CD4-positive, alpha-beta T cell (primary cell): ENCODE results near the gene ABCC6. TPM values are rescaled to one million over a fixed set of nuclear protein-coding genes. Genes with fewer than 3 reads are reported as not detected.

ENCODE experiments used
- ATAC-seq: fragments of 200-7000 bp; cut with Tn5 transposase; one replicate; pipeline ENCODE4 v1.10.0; 2022; ENCODE audit warnings: mild to moderate bottlenecking; ENCODE audit not compliant: poor library complexity
- CTCF ChIA-PET: fragments of 350-600 bp; sonication (Branson Sonifier 250); formaldehyde crosslinking; loops from one replicate; lab custom pipeline; 2021; ENCODE audit warnings: antibody characterized with exemption, inconsistent platforms; lab: Charles Lee
- POLR2A ChIA-PET: fragments of 350-600 bp; sonication (Branson Sonifier 250); formaldehyde crosslinking; loops from one replicate; lab custom pipeline; 2021; ENCODE audit warnings: antibody characterized with exemption, inconsistent platforms; lab: Charles Lee
- DNase-seq, 14 experiments: peaks; one replicate each; pipeline ENCODE4 v3.0.0-alpha.2; 2013 to 2020; ENCODE audit warnings: mixed read lengths in 2 of 14
- H3K27ac ChIP-seq, 2 donors: one replicate each; pipeline versions ENCODE4 v1.5.1 to v1.7.0; 2013; ENCODE audit warnings: low read length in 2 of 2, low read depth in 1 of 2, mild to moderate bottlenecking in 1 of 2
- H3K27me3 ChIP-seq, 2 experiments: 1 replicate in 1 of 2; 2 replicates in 1 of 2; pipeline versions ENCODE4 v1.6.1 to v1.7.0; 2013; ENCODE audit warnings: low read length in 2 of 2, control low read depth in 1 of 2, mild to moderate bottlenecking in 1 of 2, moderate library complexity in 1 of 2; ENCODE audit not compliant: insufficient read depth in 2 of 2, control insufficient read depth in 1 of 2
- H3K36me3 ChIP-seq: one replicate; pipeline ENCODE4 v1.6.1; 2013; ENCODE audit warnings: low read length, control low read depth; ENCODE audit not compliant: insufficient read depth
- H3K4me1 ChIP-seq: one replicate; pipeline ENCODE4 v1.6.1; 2013; ENCODE audit warnings: low read length, control low read depth; ENCODE audit not compliant: insufficient read depth
- H3K4me3 ChIP-seq: one replicate; pipeline ENCODE4 v1.5.1; 2013; ENCODE audit warnings: mild to moderate bottlenecking, low read length, moderate library complexity
- H3K9me3 ChIP-seq, 2 experiments: 1 replicate in 1 of 2; 2 replicates in 1 of 2; pipeline versions ENCODE4 v1.6.1 to v1.7.0; 2013; ENCODE audit warnings: low read length in 2 of 2, mild to moderate bottlenecking in 2 of 2, control low read depth in 1 of 2, moderate library complexity in 1 of 2; ENCODE audit not compliant: control insufficient read depth in 1 of 2, insufficient read depth in 1 of 2
- H3K27ac Mint-ChIP-seq: one replicate; pipeline ENCODE4 v1.8.0; 2020; ENCODE audit warnings: mixed read lengths
- H3K27me3 Mint-ChIP-seq: one replicate; pipeline ENCODE4 v1.8.0; 2021; ENCODE audit warnings: mixed read lengths
- H3K36me3 Mint-ChIP-seq: one replicate; pipeline ENCODE4 v1.8.0; 2021; ENCODE audit warnings: low read depth, mixed read lengths
- H3K4me1 Mint-ChIP-seq: one replicate; pipeline ENCODE4 v1.8.0; 2021; ENCODE audit warnings: low read depth, mixed read lengths
- H3K4me3 Mint-ChIP-seq: one replicate; pipeline ENCODE4 v1.8.0; 2020; ENCODE audit warnings: mild to moderate bottlenecking, mixed read lengths
- H3K9me3 Mint-ChIP-seq: one replicate; pipeline ENCODE4 v1.8.0; 2020; ENCODE audit warnings: mixed read lengths
- intact Hi-C, 2 experiments: fragments of 100-400 bp; cut with DNase I in 1 of 2; cut with micrococcal nuclease in 1 of 2; formaldehyde crosslinking; loops; one replicate each; pipeline versions ENCODE4 v1.15.1 to v1.9.0; 2023 to 2025; cut with DNase I, micrococcal nuclease
- total RNA-seq, 174 experiments: library from RNA in 2 of 174; stranded (reverse) in 2 of 174; gene quantifications; one replicate each; pipeline ENCODE4 v1.2.3 and lab custom pipeline; 2021 to 2026
- TF ChIP-seq, protein P1 (sequence below): fragments of 200-600 bp; IDR thresholded peaks from one replicate; pipeline ENCODE4 v1.8.0; 2022; ENCODE audit warnings: antibody characterized with exemption, mild to moderate bottlenecking

The ABCC6 gene
- total RNA-seq, 2 experiments from 2014 or later, result not detected

DNA sequence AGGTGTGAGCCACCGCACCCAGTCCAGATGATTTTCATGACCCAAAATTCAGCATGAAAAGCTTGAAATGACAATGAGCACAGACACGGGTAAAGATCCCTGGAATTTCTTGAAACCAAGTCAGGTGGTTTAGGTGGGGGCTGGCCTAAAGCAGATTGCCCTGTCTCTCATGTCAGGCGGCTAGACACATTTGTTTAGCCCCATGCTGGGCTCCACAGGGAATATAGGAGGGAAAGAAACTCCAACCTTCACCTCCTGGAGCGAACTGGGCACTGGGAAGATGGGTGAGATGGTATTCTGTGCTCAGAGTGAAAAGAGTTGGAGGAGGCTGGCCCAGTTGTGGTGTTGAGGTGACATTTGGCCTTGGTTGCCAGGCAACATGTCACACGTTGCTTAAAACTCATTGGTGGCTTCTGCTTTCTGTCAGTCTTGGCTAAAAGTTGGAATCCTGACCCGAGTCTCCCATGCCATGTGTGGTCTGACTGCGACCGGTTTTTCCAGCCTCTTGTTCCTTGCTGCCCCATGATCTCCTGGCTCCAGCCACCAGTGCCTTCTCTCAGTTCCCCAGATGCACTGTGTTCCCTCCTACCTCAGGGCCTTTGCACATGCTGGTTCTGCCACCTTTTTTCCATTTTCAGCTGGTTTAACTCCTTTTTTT is 113.7 kb downstream of the ABCC6 start:
- H3K4me1 Mint-ChIP-seq, result no peaks in the 10 kb centered on the region
- no peaks in the 10 kb centered on the region for H3K9me3 Mint-ChIP-seq
- ATAC-seq (no peak), DNase-seq (no peak)
- TF ChIP-seq, protein P1, sequence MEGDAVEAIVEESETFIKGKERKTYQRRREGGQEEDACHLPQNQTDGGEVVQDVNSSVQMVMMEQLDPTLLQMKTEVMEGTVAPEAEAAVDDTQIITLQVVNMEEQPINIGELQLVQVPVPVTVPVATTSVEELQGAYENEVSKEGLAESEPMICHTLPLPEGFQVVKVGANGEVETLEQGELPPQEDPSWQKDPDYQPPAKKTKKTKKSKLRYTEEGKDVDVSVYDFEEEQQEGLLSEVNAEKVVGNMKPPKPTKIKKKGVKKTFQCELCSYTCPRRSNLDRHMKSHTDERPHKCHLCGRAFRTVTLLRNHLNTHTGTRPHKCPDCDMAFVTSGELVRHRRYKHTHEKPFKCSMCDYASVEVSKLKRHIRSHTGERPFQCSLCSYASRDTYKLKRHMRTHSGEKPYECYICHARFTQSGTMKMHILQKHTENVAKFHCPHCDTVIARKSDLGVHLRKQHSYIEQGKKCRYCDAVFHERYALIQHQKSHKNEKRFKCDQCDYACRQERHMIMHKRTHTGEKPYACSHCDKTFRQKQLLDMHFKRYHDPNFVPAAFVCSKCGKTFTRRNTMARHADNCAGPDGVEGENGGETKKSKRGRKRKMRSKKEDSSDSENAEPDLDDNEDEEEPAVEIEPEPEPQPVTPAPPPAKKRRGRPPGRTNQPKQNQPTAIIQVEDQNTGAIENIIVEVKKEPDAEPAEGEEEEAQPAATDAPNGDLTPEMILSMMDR, result no peak
- Histone ChIP-seq H3K4me3 (no peak overlapping the region), H3K36me3 (peaks cover 78% of the 10 kb centered on the region), H3K27ac (no peak overlapping the region), H3K27me3 (no peaks in the 10 kb centered on the region), H3K9me3 (peaks cover 0 to 4% of the 10 kb centered on the region in 2 experiments), H3K4me1 (no peaks in the 10 kb centered on the region)
- intact Hi-C loops, result no loop called here
- H3K27me3 Mint-ChIP-seq, result no peaks in the 10 kb centered on the region
- no peak overlapping the region for H3K27ac Mint-ChIP-seq
- POLR2A ChIA-PET, result no interaction called here
- H3K36me3 Mint-ChIP-seq, result peaks cover 90% of the 10 kb centered on the region
- no peak overlapping the region for H3K4me3 Mint-ChIP-seq
- CTCF ChIA-PET, result no interaction called here

DNA sequence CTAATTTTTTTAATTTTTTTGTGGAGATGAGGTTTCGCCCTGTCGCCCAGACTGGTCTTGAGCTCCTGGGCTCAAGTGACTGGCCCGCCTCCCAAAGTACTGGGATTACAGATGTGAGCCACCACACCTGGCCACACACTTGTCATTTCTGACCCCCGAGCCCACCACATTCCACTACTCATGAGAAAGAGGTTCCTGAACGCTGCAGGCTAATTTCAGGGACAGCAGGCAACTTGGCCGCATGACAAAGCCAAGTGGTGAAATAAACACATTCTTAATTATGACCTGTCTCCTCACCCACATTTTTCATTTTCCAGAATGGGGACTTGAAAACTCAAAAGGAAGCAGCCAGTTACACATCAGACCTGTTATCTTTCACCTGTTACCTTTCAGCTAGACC is 114.5 kb downstream of the ABCC6 start:
- H3K4me3 Mint-ChIP-seq, result no peak overlapping the region
- Histone ChIP-seq H3K9me3 (no peaks in the 10 kb centered on the region), H3K36me3 (peaks cover 76% of the 10 kb centered on the region), H3K27me3 (no peaks in the 10 kb centered on the region), H3K4me1 (no peaks in the 10 kb centered on the region), H3K4me3 (no peak overlapping the region), H3K27ac (no peak overlapping the region)
- ATAC-seq (no peak), DNase-seq (no peak)
- TF ChIP-seq, protein P1, result no peak
- H3K9me3 Mint-ChIP-seq, result no peaks in the 10 kb centered on the region
- H3K36me3 Mint-ChIP-seq, result peaks cover 89% of the 10 kb centered on the region
- ChIA-PET CTCF (interaction anchor here (0.6 kb wide), 1 partner anchor 153 kb away, joined by 3 read pairs; no protein-coding TSS in a partner anchor), POLR2A (no interaction called here)
- intact Hi-C loops, result no loop called here
- H3K4me1 Mint-ChIP-seq, result no peaks in the 10 kb centered on the region
- H3K27me3 Mint-ChIP-seq, result no peaks in the 10 kb centered on the region
- H3K27ac Mint-ChIP-seq, result no peak overlapping the region

DNA sequence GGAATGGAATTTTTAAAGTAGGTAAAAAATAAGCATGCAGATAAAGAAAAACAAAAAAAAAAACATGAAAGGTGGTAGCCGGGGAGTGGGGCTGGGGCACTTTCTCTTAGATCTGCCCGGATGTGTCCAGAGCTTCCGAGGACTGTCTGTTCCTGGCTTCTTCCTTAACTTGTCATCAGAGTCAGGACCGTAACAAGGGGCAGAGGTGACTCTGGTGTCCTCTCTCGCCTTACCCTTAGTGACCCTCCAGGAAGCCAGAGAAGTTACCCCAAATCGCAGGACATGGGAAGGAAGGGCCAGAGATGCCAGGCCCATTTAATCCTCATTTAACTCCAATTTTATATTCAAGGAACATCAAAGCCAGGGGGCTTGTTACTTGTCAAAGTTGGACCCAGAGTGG is 115.5 kb downstream of the ABCC6 start:
- Mint-ChIP-seq H3K27ac (no peak overlapping the region), H3K4me1 (no peaks in the 10 kb centered on the region), H3K27me3 (no peaks in the 10 kb centered on the region), H3K4me3 (no peak overlapping the region), H3K36me3 (peaks cover 89% of the 10 kb centered on the region), H3K9me3 (no peaks in the 10 kb centered on the region)
- no peak overlapping the region for H3K4me3 ChIP-seq
- no peak overlapping the region for H3K27ac ChIP-seq
- ChIA-PET POLR2A (no interaction called here), CTCF (no interaction called here)
- ATAC-seq (no peak), DNase-seq (no peak)
- H3K4me1 ChIP-seq, result no peaks in the 10 kb centered on the region
- TF ChIP-seq, protein P1, result no peak
- peaks cover 76% of the 10 kb centered on the region for H3K36me3 ChIP-seq
- intact Hi-C loops, result no loop called here
- H3K27me3 ChIP-seq, result no peaks in the 10 kb centered on the region
- no peaks in the 10 kb centered on the region for H3K9me3 ChIP-seq
